ENCODE measurements around the gene ATP2C2. TPM values are rescaled to one million over a fixed set of nuclear protein-coding genes. Genes with fewer than 3 reads are reported as not detected.
"Not testable (repeated sequence)": the region's sequence is repeated elsewhere in the genome, so short reads cannot be mapped to it uniquely, and the experiment has no call there.

Gene ATP2C2
- total and polyA plus RNA-seq, 7 experiments from 2014 or later = 0.20 TPM; not detected in 6

- CTCF ChIA-PET = no interaction called here
- Mint-ChIP-seq H3K27me3 (peaks cover 0 to 5% (median 0%) of the 10 kb centered on the region in 5 donors), H3K27ac (no peak overlapping the region), H3K36me3 (peaks cover 0 to 8% (median 0%) of the 10 kb centered on the region in 5 donors), H3K4me3 (no peak overlapping the region), H3K9me3 (peaks cover 2 to 28% (median 16%) of the 10 kb centered on the region in 11 donors), H3K4me1 (no peaks in the 10 kb centered on the region)
- Histone ChIP-seq H3K27ac (ENCODE audit: low read depth, low read length) (no peak overlapping the region), H3K27me3 (ENCODE audit: control insufficient read depth in 2 of 2, insufficient read depth in 2 of 2, low read length in 2 of 2) (no peaks in the 10 kb centered on the region), H3K4me3 (ENCODE audit: low read length) (no peak overlapping the region), H3K9me3 (ENCODE audit: control insufficient read depth in 2 of 3, low read length in 3 of 3) (no peaks in the 10 kb centered on the region), H3K4me1 (ENCODE audit: control insufficient read depth in 2 of 2, insufficient read depth in 2 of 2, low read length in 2 of 2) (no peaks in the 10 kb centered on the region), H3K36me3 (ENCODE audit: control insufficient read depth in 2 of 3, insufficient read depth in 3 of 3, low read length in 3 of 3) (no peaks in the 10 kb centered on the region)
- DNase-seq (no peak), ATAC-seq (no peak)
- POLR2A ChIA-PET = no interaction called here
- intact Hi-C loops (cut with micrococcal nuclease) = no loop called here
Observed at GRCh38 chr16:84339766-84340165, 28.6 kb upstream of the ATP2C2 start.

- Histone ChIP-seq H3K27ac (ENCODE audit: low read depth, low read length) (no peak overlapping the region), H3K27me3 (ENCODE audit: control insufficient read depth in 2 of 2, insufficient read depth in 2 of 2, low read length in 2 of 2) (no peaks in the 10 kb centered on the region), H3K9me3 (ENCODE audit: control insufficient read depth in 2 of 3, low read length in 3 of 3) (no peaks in the 10 kb centered on the region), H3K36me3 (ENCODE audit: control insufficient read depth in 2 of 3, insufficient read depth in 3 of 3, low read length in 3 of 3) (no peaks in the 10 kb centered on the region), H3K4me3 (ENCODE audit: low read length) (no peak overlapping the region), H3K4me1 (ENCODE audit: control insufficient read depth in 2 of 2, insufficient read depth in 2 of 2, low read length in 2 of 2) (no peaks in the 10 kb centered on the region)
- H3K9me3 Mint-ChIP-seq = peaks cover 2 to 21% (median 9%) of the 10 kb centered on the region in 11 donors
- H3K36me3 Mint-ChIP-seq = peaks cover 0 to 5% (median 0%) of the 10 kb centered on the region in 5 donors
- H3K4me3 Mint-ChIP-seq = no peak overlapping the region
- H3K4me1 Mint-ChIP-seq = no peaks in the 10 kb centered on the region
- no peak overlapping the region for H3K27ac Mint-ChIP-seq
- peaks cover 0 to 5% (median 0%) of the 10 kb centered on the region in 5 donors for H3K27me3 Mint-ChIP-seq
- ChIA-PET POLR2A (no interaction called here), CTCF (no interaction called here)
- DNase-seq = no peak
- ATAC-seq = no peak
- intact Hi-C loops (cut with micrococcal nuclease) = no loop called here
Observed at GRCh38 chr16:84340325-84341040, 27.9 kb upstream of the ATP2C2 start.

GRCh38 chr16:84341528-84342295 is 26.6 kb upstream of the ATP2C2 start:
- Histone ChIP-seq H3K9me3 (ENCODE audit: control insufficient read depth in 2 of 3, low read length in 3 of 3) (no peaks in the 10 kb centered on the region), H3K4me3 (ENCODE audit: low read length) (no peak overlapping the region), H3K36me3 (ENCODE audit: control insufficient read depth in 2 of 3, insufficient read depth in 3 of 3, low read length in 3 of 3) (no peaks in the 10 kb centered on the region), H3K27me3 (ENCODE audit: control insufficient read depth in 2 of 2, insufficient read depth in 2 of 2, low read length in 2 of 2) (no peaks in the 10 kb centered on the region), H3K27ac (ENCODE audit: low read depth, low read length) (no peak overlapping the region), H3K4me1 (ENCODE audit: control insufficient read depth in 2 of 2, insufficient read depth in 2 of 2, low read length in 2 of 2) (no peaks in the 10 kb centered on the region)
- Mint-ChIP-seq H3K4me3 (no peak overlapping the region), H3K27me3 (peaks cover 0 to 5% (median 0%) of the 10 kb centered on the region in 5 donors), H3K36me3 (no peaks in the 10 kb centered on the region), H3K9me3 (peaks cover 0 to 10% (median 6%) of the 10 kb centered on the region in 11 donors), H3K27ac (no peak overlapping the region), H3K4me1 (peaks cover 0 to under 1% (median 0%) of the 10 kb centered on the region in 7 donors)
- ATAC-seq (no peak), DNase-seq (no peak)
- intact Hi-C loops (cut with micrococcal nuclease) = no loop called here
- POLR2A ChIA-PET = no interaction called here
- CTCF ChIA-PET = interaction anchor here (0.6 kb wide), 1 partner anchor 412 kb away, joined by 3 read pairs; no protein-coding TSS in a partner anchor

- H3K27ac ChIP-seq (ENCODE audit: low read depth, low read length); H3K4me1 Mint-ChIP-seq; H3K27me3 ChIP-seq (ENCODE audit: control insufficient read depth in 2 of 2, insufficient read depth in 2 of 2, low read length in 2 of 2); H3K36me3 Mint-ChIP-seq; H3K9me3 Mint-ChIP-seq; DNase-seq; ATAC-seq; H3K27ac Mint-ChIP-seq; intact Hi-C loops (cut with micrococcal nuclease); H3K4me1 ChIP-seq (ENCODE audit: control insufficient read depth in 2 of 2, insufficient read depth in 2 of 2, low read length in 2 of 2); H3K27me3 Mint-ChIP-seq; H3K9me3 ChIP-seq (ENCODE audit: control insufficient read depth in 2 of 3, low read length in 3 of 3); H3K4me3 Mint-ChIP-seq; POLR2A ChIA-PET; H3K4me3 ChIP-seq (ENCODE audit: low read length); H3K36me3 ChIP-seq (ENCODE audit: control insufficient read depth in 2 of 3, insufficient read depth in 3 of 3, low read length in 3 of 3): not testable (repeated sequence)
- CTCF ChIA-PET = interaction anchor here (0.6 to 0.7 kb wide), 2 partner anchors 86 to 168 kb away, joined by 3 read pairs; no protein-coding TSS in a partner anchor
Observed at GRCh38 chr16:84343800-84344199, 24.5 kb upstream of the ATP2C2 start.

GRCh38 chr16:84344781-84345180 is 23.6 kb upstream of the ATP2C2 start:
- no peak for ATAC-seq
- H3K36me3 Mint-ChIP-seq = no peaks in the 10 kb centered on the region
- POLR2A ChIA-PET = no interaction called here

GRCh38 chr16:84347161-84347560 is 21.2 kb upstream of the ATP2C2 start:
- H3K4me1 Mint-ChIP-seq = peaks cover 0 to 3% (median 0%) of the 10 kb centered on the region in 7 donors
- intact Hi-C loops (cut with micrococcal nuclease) = no loop called here
- no peaks in the 10 kb centered on the region for H3K4me1 ChIP-seq (ENCODE audit: control insufficient read depth in 2 of 2, insufficient read depth in 2 of 2, low read length in 2 of 2)
- CTCF ChIA-PET = no interaction called here
- no peak overlapping the region for H3K27ac Mint-ChIP-seq
- H3K27ac ChIP-seq (ENCODE audit: low read depth, low read length) = no peak overlapping the region
- DNase-seq (no peak), ATAC-seq (no peak)
- H3K4me3 ChIP-seq (ENCODE audit: low read length) = no peak overlapping the region
- no peaks in the 10 kb centered on the region for H3K36me3 Mint-ChIP-seq
- H3K9me3 Mint-ChIP-seq = peaks cover 0 to 2% (median 0%) of the 10 kb centered on the region in 11 donors
- H3K9me3 ChIP-seq (ENCODE audit: control insufficient read depth in 2 of 3, low read length in 3 of 3) = no peaks in the 10 kb centered on the region
- no peak overlapping the region for H3K4me3 Mint-ChIP-seq
- no peaks in the 10 kb centered on the region for H3K36me3 ChIP-seq (ENCODE audit: control insufficient read depth in 2 of 3, insufficient read depth in 3 of 3, low read length in 3 of 3)
- peaks cover 0 to 14% (median 4%) of the 10 kb centered on the region in 5 donors for H3K27me3 Mint-ChIP-seq
- no peaks in the 10 kb centered on the region for H3K27me3 ChIP-seq (ENCODE audit: control insufficient read depth in 2 of 2, insufficient read depth in 2 of 2, low read length in 2 of 2)
- POLR2A ChIA-PET = no interaction called here

More at GRCh38 chr16:84344781-84345180, 23.6 kb upstream of the ATP2C2 start:
- peaks cover 0 to 2% (median 0%) of the 10 kb centered on the region in 11 donors for H3K9me3 Mint-ChIP-seq
- Histone ChIP-seq H3K27me3 (ENCODE audit: control insufficient read depth in 2 of 2, insufficient read depth in 2 of 2, low read length in 2 of 2) (no peaks in the 10 kb centered on the region), H3K4me1 (ENCODE audit: control insufficient read depth in 2 of 2, insufficient read depth in 2 of 2, low read length in 2 of 2) (no peaks in the 10 kb centered on the region), H3K9me3 (ENCODE audit: control insufficient read depth in 2 of 3, low read length in 3 of 3) (no peaks in the 10 kb centered on the region), H3K4me3 (ENCODE audit: low read length) (no peak overlapping the region), H3K36me3 (ENCODE audit: control insufficient read depth in 2 of 3, insufficient read depth in 3 of 3, low read length in 3 of 3) (no peaks in the 10 kb centered on the region), H3K27ac (ENCODE audit: low read depth, low read length) (no peak overlapping the region)
- CTCF ChIA-PET = no interaction called here
- intact Hi-C loops (cut with micrococcal nuclease) = no loop called here
- H3K27ac Mint-ChIP-seq = no peak overlapping the region
- H3K4me1 Mint-ChIP-seq = peaks cover 0 to 3% (median 0%) of the 10 kb centered on the region in 7 donors
- DNase-seq = no peak
- no peak overlapping the region for H3K4me3 Mint-ChIP-seq
- H3K27me3 Mint-ChIP-seq = peaks cover 0 to 11% (median 0%) of the 10 kb centered on the region in 5 donors

Measured in naive thymus-derived CD4-positive, alpha-beta T cell (primary cell).